K562 (cell line): ENCODE measurements around the gene WIPF1. TPM values are rescaled to one million over a fixed set of nuclear protein-coding genes. Genes with fewer than 3 reads are reported as not detected.

Experiments
- ATAC-seq: fragments of 200-7000 bp; cut with Tn5 transposase; 3 replicates; pipeline ENCODE4 v1.9.1; 2020; ENCODE audit warnings: moderate library complexity
- BruUV-seq: library from RNA; stranded (reverse); fragments of 400-500 nt; replicated peaks from 2 replicates; lab custom pipeline; 2021; lab: Mats Ljungman, UMichigan
- CTCF ChIA-PET: fragments of 300-600 bp; formaldehyde crosslinking; extraction: SDS; loops from one replicate; lab custom pipeline; 2021; ENCODE audit warnings: low intra/inter-chr PET ratio; lab: Yijun Ruan, JAX
- POLR2A ChIA-PET: fragments of 300-600, 350-650 bp; sonication (Branson Sonifier 250); formaldehyde crosslinking; extraction: SDS; loops from one replicate; lab custom pipeline; 2021; ENCODE audit warnings: antibody characterized with exemption, inconsistent platforms; lab: Yijun Ruan, JAX
- DNase-seq, 4 experiments: peaks; one replicate each; pipeline versions ENCODE4 v3.0.0 to v3.0.0-alpha.2; 2011 to 2018; ENCODE audit warnings: low spot score in 3 of 4, mixed read lengths in 3 of 4; ENCODE audit errors: extremely low read depth in 1 of 4
- FAIRE-seq: peaks from 2 replicates; lab custom pipeline; 2011; peaks lifted over from hg19 to GRCh38; lab: Jason Lieb, UNC
- H2AFZ ChIP-seq: 2 replicates; pipeline ENCODE4 v1.6.0; 2011; ENCODE audit warnings: low read depth, low read length, control low read depth, inconsistent platforms
- H3K27ac ChIP-seq: fragments of 200-600 bp; 3 replicates; pipeline ENCODE4 v1.8.0; 2011; ENCODE audit warnings: low read depth, mild to moderate bottlenecking, control low read depth, inconsistent platforms, low read length, moderate library complexity, mixed read lengths; ENCODE audit errors: extremely low read depth
- H3K27me3 ChIP-seq, 2 experiments: fragments of 300-600 bp in 1 of 2; 2 replicates in 1 of 2; 3 replicates in 1 of 2; pipeline versions ENCODE4 v1.6.0 to v1.8.0; 2011; ENCODE audit warnings: inconsistent platforms in 2 of 2, low read length in 2 of 2, mild to moderate bottlenecking in 1 of 2, mixed read lengths in 1 of 2, moderate library complexity in 1 of 2; ENCODE audit not compliant: control insufficient read depth in 2 of 2, insufficient read depth in 2 of 2
- H3K36me3 ChIP-seq: fragments of 300-600 bp; 3 replicates; pipeline ENCODE4 v1.8.0; 2011; ENCODE audit warnings: mild to moderate bottlenecking, low read length, inconsistent platforms; ENCODE audit not compliant: control insufficient read depth, insufficient read depth
- H3K4me1 ChIP-seq, 2 experiments: fragments of 200-600 bp in 1 of 2; replicated peaks in 1 of 2; 2 replicates in 1 of 2; 3 replicates in 1 of 2; pipeline versions ENCODE4 v1.5.1 to v1.8.0; 2011; ENCODE audit warnings: inconsistent platforms in 2 of 2, low read length in 2 of 2, mild to moderate bottlenecking in 1 of 2, mixed read lengths in 1 of 2, moderate library complexity in 1 of 2; ENCODE audit not compliant: control insufficient read depth in 2 of 2, insufficient read depth in 2 of 2
- H3K4me2 ChIP-seq: 2 replicates; pipeline ENCODE4 v1.6.1; 2011; ENCODE audit warnings: low read length, control low read depth, inconsistent platforms, mixed read lengths; ENCODE audit not compliant: insufficient read depth
- H3K4me3 ChIP-seq: fragments of 200-600 bp; sonication (generic), shearing (Covaris generic); 2 replicates; pipeline ENCODE4 v1.5.1; 2016; ENCODE audit warnings: control low read depth, inconsistent platforms
- H3K79me2 ChIP-seq: fragments of 200-600 bp; 3 replicates; pipeline ENCODE4 v1.8.0; 2011; ENCODE audit warnings: low read length, inconsistent platforms; ENCODE audit not compliant: control insufficient read depth, insufficient read depth
- H3K9ac ChIP-seq, 2 experiments: 2 replicates each; pipeline versions ENCODE4 v1.6.0 to v1.6.1; 2011; ENCODE audit warnings: low read depth in 2 of 2, low read length in 2 of 2, control low read depth in 1 of 2, inconsistent platforms in 1 of 2, mild to moderate bottlenecking in 1 of 2, mixed read lengths in 1 of 2; ENCODE audit not compliant: insufficient read depth in 1 of 2
- H3K9me1 ChIP-seq: one replicate; pipeline ENCODE4 v1.6.0; 2011; ENCODE audit warnings: inconsistent platforms, mild to moderate bottlenecking, low read length, moderate library complexity; ENCODE audit not compliant: control insufficient read depth, insufficient read depth
- H3K9me3 ChIP-seq: replicated peaks from 2 replicates; pipeline ENCODE4 v1.5.1; 2011; ENCODE audit warnings: low read depth, low read length, inconsistent platforms; ENCODE audit not compliant: control insufficient read depth, insufficient read depth
- H4K20me1 ChIP-seq: replicated peaks from 2 replicates; pipeline ENCODE4 v1.6.1; 2011; ENCODE audit warnings: low read length, inconsistent platforms, mixed read lengths; ENCODE audit not compliant: control insufficient read depth, insufficient read depth
- ERF ChIP-seq: fragments of 450-650 bp; formaldehyde crosslinking; IDR thresholded peaks from 2 replicates; pipeline ENCODE4 v1.4.0; 2020; ENCODE audit warnings: mild to moderate bottlenecking, mixed read lengths
- EZH2 ChIP-seq: IDR thresholded peaks from 2 replicates; pipeline ENCODE4 v1.6.1; 2012; ENCODE audit warnings: low read depth, mild to moderate bottlenecking, inconsistent platforms, low read length, borderline replicate concordance
- FOXM1 ChIP-seq, 2 experiments: fragments of 450-650 bp in 1 of 2; sonication (generic) in 1 of 2; formaldehyde crosslinking in 1 of 2; IDR thresholded peaks; 2 replicates each; pipeline versions ENCODE4 v1.6.1 to v1.9.0; 2017 to 2022; ENCODE audit warnings: low read depth in 2 of 2, mild to moderate bottlenecking in 2 of 2, missing genetic modification reagents in 1 of 2, moderate library complexity in 1 of 2
- HNRNPH1 ChIP-seq: fragments of 200-400 bp; formaldehyde crosslinking; optimal IDR thresholded peaks from 2 replicates; pipeline ENCODE3; 2017; ENCODE audit warnings: low read depth, mild to moderate bottlenecking, low read length, moderate library complexity
- LARP7 ChIP-seq: fragments of 450-650 bp; IDR thresholded peaks from 2 replicates; pipeline ENCODE4 v1.6.1; 2016
- ZNF24 ChIP-seq: fragments of 450-650 bp; IDR thresholded peaks from 2 replicates; pipeline ENCODE4 v1.6.1; 2016
- ZNF655 ChIP-seq: fragments of 250-450 bp; sonication (Bioruptor Pico); IDR thresholded peaks from 2 replicates; pipeline ENCODE4 v1.5.0; 2021
- WGBS: fragments of 100-300 bp; shearing (Covaris generic); methylation state at CpG from one replicate; pipeline ENCODE4 v1.1.6; 2016; ENCODE audit warnings: low coverage, mixed read lengths; ENCODE audit not compliant: insufficient coverage; ENCODE audit errors: missing lambda C conversion rate; 5-methylcytosine and 5-hydroxymethylcytosine counted together
- in situ Hi-C: fragments of 300-500 bp; cut with MboI; formaldehyde crosslinking; loops from 4 replicates; pipeline ENCODE4 v1.15.0; 2018; ENCODE audit warnings: inconsistent platforms, mixed read lengths
- intact Hi-C: fragments of 100-400 bp; cut with micrococcal nuclease; formaldehyde crosslinking; loops from 2 replicates; pipeline ENCODE4 v1.14.2; 2022
- polyA plus RNA-seq, 8 experiments: library from polyadenylated mRNA; depleted of rRNA in 4 of 8; stranded (reverse) in 5 of 8; unstranded in 3 of 8; fragments of >200 nt; fragmentation: Nextera tagmentation in 2 of 8; fragmentation: Illumina TruSeq in 1 of 8; extraction: Ambion mirVana in 2 of 8; extraction: Trizol in 1 of 8; gene quantifications; 2 replicates each; pipeline versions ENCODE4 v1.2.1 to v1.2.3, GENCODE V29; 2011 to 2014; ENCODE audit warnings: inconsistent platforms in 1 of 8, missing spikeins in 1 of 8
- total RNA-seq, 7 experiments: library from RNA; depleted of rRNA in 6 of 7; stranded (reverse); fragments of >200 nt in 6 of 7; fragmentation: Illumina TruSeq in 2 of 7; extraction: Trizol in 2 of 7; gene quantifications; 2 replicates each; pipeline versions ENCODE4 v1.2.1 to v1.2.3, GENCODE V29; 2011 to 2021; ENCODE audit warnings: low replicate concordance in 1 of 7
- TF ChIP-seq, protein P1 (sequence below), 2 experiments: IDR thresholded peaks in 1 of 2; conservative IDR thresholded peaks in 1 of 2; 2 replicates each; pipeline ENCODE4 v1.6.1; 2016; ENCODE audit warnings: low read depth in 2 of 2, mild to moderate bottlenecking in 1 of 2, missing compliant biosample characterization in 1 of 2, missing genetic modification characterization in 1 of 2, moderate library complexity in 1 of 2

Gene WIPF1
- total and polyA plus RNA-seq, 9 of the 15 experiments (the other 6 are each of a cell fraction or from before 2014, with no cell fraction given): 0.54 to 4.9 (median 2.4) TPM

DNA sequence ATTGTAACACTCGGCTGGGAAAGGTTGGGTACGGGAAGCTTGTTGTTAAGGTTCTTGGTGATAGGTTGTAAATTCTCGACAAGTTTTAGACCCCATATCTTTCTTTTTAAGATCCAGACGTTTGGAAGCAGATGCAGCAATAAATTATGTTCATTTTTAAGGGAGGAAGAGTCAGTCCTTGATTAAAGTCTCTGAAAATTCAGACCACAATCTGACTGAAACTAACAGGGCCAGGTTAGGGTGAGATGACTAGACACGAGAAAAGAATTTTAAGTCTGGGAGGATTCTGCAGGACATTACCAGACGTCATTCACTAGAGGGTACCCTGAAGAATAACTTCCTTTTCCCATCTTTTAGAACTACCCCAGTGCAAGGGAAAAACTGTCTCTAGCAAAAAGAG, 16.1 kb downstream of the WIPF1 start:
- Histone ChIP-seq H2AFZ (no peak overlapping the region), H3K4me1 (no peaks in the 10 kb centered on the region), H3K27me3 (peaks cover 0 to 4% of the 10 kb centered on the region in 2 experiments; a peak in 1 of 5 replicates), H3K27ac (no peak overlapping the region), H4K20me1 (no peaks in the 10 kb centered on the region; the same call in 1 of the 2 replicates), H3K36me3 (no peaks in the 10 kb centered on the region), H3K9ac (no peak overlapping the region), H3K9me3 (no peaks in the 10 kb centered on the region), H3K79me2 (no peaks in the 10 kb centered on the region), H3K9me1 (no peaks in the 10 kb centered on the region), H3K4me3 (no peak overlapping the region), H3K4me2 (no peak overlapping the region)
- 7% methylated on average over 6 of the region's 6 CpGs for WGBS
- intact Hi-C loops: no loop called here
- TF ChIP-seq LARP7 (no peak), ZNF655 (no peak), ZNF24 (no peak), FOXM1 (IDR thresholded peaks at IDR 0.05; ENCODE audit: low read depth) (no peak), FOXM1 (CRISPR knock-in tag; IDR thresholded peaks at IDR 0.05; ENCODE audit: low read depth) (no peak), ERF (no peak), EZH2 (no peak), HNRNPH1 (no peak)
- TF ChIP-seq, protein P1, sequence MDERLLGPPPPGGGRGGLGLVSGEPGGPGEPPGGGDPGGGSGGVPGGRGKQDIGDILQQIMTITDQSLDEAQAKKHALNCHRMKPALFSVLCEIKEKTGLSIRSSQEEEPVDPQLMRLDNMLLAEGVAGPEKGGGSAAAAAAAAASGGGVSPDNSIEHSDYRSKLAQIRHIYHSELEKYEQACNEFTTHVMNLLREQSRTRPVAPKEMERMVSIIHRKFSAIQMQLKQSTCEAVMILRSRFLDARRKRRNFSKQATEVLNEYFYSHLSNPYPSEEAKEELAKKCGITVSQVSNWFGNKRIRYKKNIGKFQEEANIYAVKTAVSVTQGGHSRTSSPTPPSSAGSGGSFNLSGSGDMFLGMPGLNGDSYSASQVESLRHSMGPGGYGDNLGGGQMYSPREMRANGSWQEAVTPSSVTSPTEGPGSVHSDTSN (CRISPR knock-in tag; IDR thresholded peaks at IDR 0.05; ENCODE audit: low read depth): no peak
- TF ChIP-seq, protein P1 (tag; conservative IDR thresholded peaks at IDR 0.05; ENCODE audit: low read depth): peak; percentile 55
- ChIA-PET CTCF (no interaction called here), POLR2A (no interaction called here)
- ATAC-seq (no peak), DNase-seq (no peak), FAIRE-seq (no peak)
- in situ Hi-C loops: no loop called here
- BruUV-seq: no TSS peak
